HCT116 (cell line): ENCODE results near the gene GFAP.

Experiments
- EGR1 ChIP-seq: IDR thresholded peaks from 2 replicates; pipeline ENCODE4 v1.6.1; 2012; ENCODE audit warnings: low read depth
- POLR2A ChIP-seq: IDR thresholded peaks from 2 replicates; pipeline ENCODE4 v1.7.0; 2011; ENCODE audit warnings: borderline replicate concordance; ENCODE audit not compliant: insufficient read depth, insufficient read length; ENCODE audit errors: extremely low read depth
- SP1 ChIP-seq: IDR thresholded peaks from 2 replicates; pipeline ENCODE4 v1.6.1; 2012; ENCODE audit warnings: low read depth
- SRF ChIP-seq: IDR thresholded peaks from 2 replicates; pipeline ENCODE4 v1.6.1; 2012; ENCODE audit warnings: low read depth
- TCF7L2 ChIP-seq: IDR thresholded peaks from 2 replicates; pipeline ENCODE4 v1.7.0; 2011; ENCODE audit warnings: borderline replicate concordance, inconsistent platforms; ENCODE audit not compliant: insufficient read depth, insufficient read length; ENCODE audit errors: extremely low read depth
- YY1 ChIP-seq: IDR thresholded peaks from 2 replicates; pipeline ENCODE4 v1.6.1; 2011; ENCODE audit warnings: low read length, low read depth, moderate library complexity, mild to moderate bottlenecking; ENCODE audit not compliant: insufficient replicate concordance; ENCODE audit errors: extremely low read depth
- TF ChIP-seq, protein P1 (sequence below), 3 experiments: fragments of 200-600 bp in 1 of 3; sonication (generic) in 1 of 3; IDR thresholded peaks in 2 of 3; conservative IDR thresholded peaks in 1 of 3; 2 replicates each; pipeline ENCODE4 v1.5.1; 2012 to 2017; ENCODE audit warnings: low read depth in 2 of 3, low read length in 2 of 3, antibody characterized with exemption in 1 of 3, borderline replicate concordance in 1 of 3, control low read depth in 1 of 3, mild to moderate bottlenecking in 1 of 3, mixed read lengths in 1 of 3, mixed run types in 1 of 3, moderate library complexity in 1 of 3; ENCODE audit not compliant: insufficient read depth in 1 of 3
- TF ChIP-seq, protein P2 (sequence below): IDR thresholded peaks from 2 replicates; pipeline ENCODE4 v1.6.1; 2012

DNA sequence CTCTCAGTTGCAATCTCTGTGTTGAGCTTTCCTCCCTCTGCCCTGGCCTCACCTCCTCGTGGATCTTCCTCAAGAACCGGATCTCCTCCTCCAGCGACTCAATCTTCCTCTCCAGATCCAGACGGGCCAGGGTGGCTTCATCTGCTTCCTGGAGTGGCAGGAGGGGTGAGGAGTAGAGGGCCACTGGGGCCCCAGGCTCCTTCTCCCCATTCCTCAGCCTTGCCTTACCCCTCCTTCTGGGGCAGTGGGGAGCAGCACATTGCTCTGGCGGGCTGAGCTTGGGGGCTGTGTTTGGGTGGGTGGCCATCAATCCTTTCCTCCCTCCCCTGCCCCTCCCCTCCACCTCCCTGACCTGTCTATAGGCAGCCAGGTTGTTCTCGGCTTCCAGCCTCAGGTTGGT, 1.6 kb downstream of the GFAP start:
- TF ChIP-seq, protein P1, sequence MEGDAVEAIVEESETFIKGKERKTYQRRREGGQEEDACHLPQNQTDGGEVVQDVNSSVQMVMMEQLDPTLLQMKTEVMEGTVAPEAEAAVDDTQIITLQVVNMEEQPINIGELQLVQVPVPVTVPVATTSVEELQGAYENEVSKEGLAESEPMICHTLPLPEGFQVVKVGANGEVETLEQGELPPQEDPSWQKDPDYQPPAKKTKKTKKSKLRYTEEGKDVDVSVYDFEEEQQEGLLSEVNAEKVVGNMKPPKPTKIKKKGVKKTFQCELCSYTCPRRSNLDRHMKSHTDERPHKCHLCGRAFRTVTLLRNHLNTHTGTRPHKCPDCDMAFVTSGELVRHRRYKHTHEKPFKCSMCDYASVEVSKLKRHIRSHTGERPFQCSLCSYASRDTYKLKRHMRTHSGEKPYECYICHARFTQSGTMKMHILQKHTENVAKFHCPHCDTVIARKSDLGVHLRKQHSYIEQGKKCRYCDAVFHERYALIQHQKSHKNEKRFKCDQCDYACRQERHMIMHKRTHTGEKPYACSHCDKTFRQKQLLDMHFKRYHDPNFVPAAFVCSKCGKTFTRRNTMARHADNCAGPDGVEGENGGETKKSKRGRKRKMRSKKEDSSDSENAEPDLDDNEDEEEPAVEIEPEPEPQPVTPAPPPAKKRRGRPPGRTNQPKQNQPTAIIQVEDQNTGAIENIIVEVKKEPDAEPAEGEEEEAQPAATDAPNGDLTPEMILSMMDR (IDR thresholded peaks at IDR 0.05 in 2 of 3, conservative IDR thresholded peaks at IDR 0.05 in 1 of 3; ENCODE audit: borderline replicate concordance in 1 of 3, insufficient read depth in 1 of 3, low read depth in 2 of 3, low read length in 2 of 3) = no peak
- TF ChIP-seq SRF = no peak
- no peak for TF ChIP-seq POLR2A
- TF ChIP-seq TCF7L2 = no peak
- TF ChIP-seq, protein P2, sequence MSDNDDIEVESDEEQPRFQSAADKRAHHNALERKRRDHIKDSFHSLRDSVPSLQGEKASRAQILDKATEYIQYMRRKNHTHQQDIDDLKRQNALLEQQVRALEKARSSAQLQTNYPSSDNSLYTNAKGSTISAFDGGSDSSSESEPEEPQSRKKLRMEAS = no peak
- TF ChIP-seq EGR1 = no peak
- no peak for TF ChIP-seq YY1
- no peak for TF ChIP-seq SP1
